HEK293 (cell line): ENCODE measurements around the gene PLXNA2.

ENCODE experiments used
- HOXA7 ChIP-seq: sonication (generic); formaldehyde crosslinking; IDR thresholded peaks from 2 replicates; pipeline ENCODE4 v1.8.1; 2022; ENCODE audit warnings: missing genetic modification reagents, borderline replicate concordance
- PRDM1 ChIP-seq: fragments of 450-650 bp; formaldehyde crosslinking; IDR thresholded peaks from 2 replicates; pipeline ENCODE4; 2016; ENCODE audit warnings: missing biosample characterization, missing genetic modification characterization
- ZNF274 ChIP-seq, 2 experiments: fragments of 200-500 bp in 1 of 2; fragments of 450-650 bp in 1 of 2; sonication (Bioruptor generic) in 1 of 2; formaldehyde crosslinking in 1 of 2; IDR thresholded peaks; 2 replicates each; pipeline versions ENCODE4 v1.5.1 to v1.6.1; 2014 to 2016; ENCODE audit warnings: borderline replicate concordance in 1 of 2, inconsistent platforms in 1 of 2, low read length in 1 of 2, missing biosample characterization in 1 of 2, missing genetic modification characterization in 1 of 2
- ZNF704 ChIP-seq: fragments of 450-650 bp; formaldehyde crosslinking; IDR thresholded peaks from 2 replicates; pipeline ENCODE4 v1.5.1; 2016; ENCODE audit warnings: missing biosample characterization, missing genetic modification characterization
- ZSCAN30 ChIP-seq: fragments of 450-650 bp; IDR thresholded peaks from 2 replicates; pipeline ENCODE4 v1.5.1; 2018; ENCODE audit warnings: missing biosample characterization, mild to moderate bottlenecking, missing genetic modification characterization, moderate library complexity
- TF ChIP-seq, protein P1 (sequence below): fragments of 450-650 bp; IDR thresholded peaks from 2 replicates; pipeline ENCODE4 v1.5.1; 2018; ENCODE audit warnings: missing biosample characterization, missing genetic modification characterization
- TF ChIP-seq, protein P2 (sequence below): fragments of 450-650 bp; formaldehyde crosslinking; IDR thresholded peaks from 2 replicates; pipeline ENCODE4 v1.5.1; 2016; ENCODE audit warnings: missing biosample characterization, missing genetic modification characterization

- TF ChIP-seq ZNF274 (IDR thresholded peaks at IDR 0.05; ENCODE audit: low read length) (no peak), ZNF274 (tag by site-specific recombination; IDR thresholded peaks at IDR 0.05; ENCODE audit: borderline replicate concordance) (no peak), PRDM1 (tag by site-specific recombination) (no peak), ZNF704 (tag by site-specific recombination) (no peak), ZSCAN30 (tag by site-specific recombination) (no peak), HOXA7 (CRISPR knock-in tag) (no peak)
- TF ChIP-seq, protein P1, sequence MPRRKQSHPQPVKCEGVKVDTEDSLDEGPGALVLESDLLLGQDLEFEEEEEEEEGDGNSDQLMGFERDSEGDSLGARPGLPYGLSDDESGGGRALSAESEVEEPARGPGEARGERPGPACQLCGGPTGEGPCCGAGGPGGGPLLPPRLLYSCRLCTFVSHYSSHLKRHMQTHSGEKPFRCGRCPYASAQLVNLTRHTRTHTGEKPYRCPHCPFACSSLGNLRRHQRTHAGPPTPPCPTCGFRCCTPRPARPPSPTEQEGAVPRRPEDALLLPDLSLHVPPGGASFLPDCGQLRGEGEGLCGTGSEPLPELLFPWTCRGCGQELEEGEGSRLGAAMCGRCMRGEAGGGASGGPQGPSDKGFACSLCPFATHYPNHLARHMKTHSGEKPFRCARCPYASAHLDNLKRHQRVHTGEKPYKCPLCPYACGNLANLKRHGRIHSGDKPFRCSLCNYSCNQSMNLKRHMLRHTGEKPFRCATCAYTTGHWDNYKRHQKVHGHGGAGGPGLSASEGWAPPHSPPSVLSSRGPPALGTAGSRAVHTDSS = no peak
- TF ChIP-seq, protein P2, sequence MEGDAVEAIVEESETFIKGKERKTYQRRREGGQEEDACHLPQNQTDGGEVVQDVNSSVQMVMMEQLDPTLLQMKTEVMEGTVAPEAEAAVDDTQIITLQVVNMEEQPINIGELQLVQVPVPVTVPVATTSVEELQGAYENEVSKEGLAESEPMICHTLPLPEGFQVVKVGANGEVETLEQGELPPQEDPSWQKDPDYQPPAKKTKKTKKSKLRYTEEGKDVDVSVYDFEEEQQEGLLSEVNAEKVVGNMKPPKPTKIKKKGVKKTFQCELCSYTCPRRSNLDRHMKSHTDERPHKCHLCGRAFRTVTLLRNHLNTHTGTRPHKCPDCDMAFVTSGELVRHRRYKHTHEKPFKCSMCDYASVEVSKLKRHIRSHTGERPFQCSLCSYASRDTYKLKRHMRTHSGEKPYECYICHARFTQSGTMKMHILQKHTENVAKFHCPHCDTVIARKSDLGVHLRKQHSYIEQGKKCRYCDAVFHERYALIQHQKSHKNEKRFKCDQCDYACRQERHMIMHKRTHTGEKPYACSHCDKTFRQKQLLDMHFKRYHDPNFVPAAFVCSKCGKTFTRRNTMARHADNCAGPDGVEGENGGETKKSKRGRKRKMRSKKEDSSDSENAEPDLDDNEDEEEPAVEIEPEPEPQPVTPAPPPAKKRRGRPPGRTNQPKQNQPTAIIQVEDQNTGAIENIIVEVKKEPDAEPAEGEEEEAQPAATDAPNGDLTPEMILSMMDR (tag by site-specific recombination) = no peak
These were observed 82.4 kb downstream of the PLXNA2 start for GRCh38 chr1:208161656-208162375.
